ENCODE measurements around the gene LRRC63. TPM values are rescaled to one million over a fixed set of nuclear protein-coding genes. Genes with fewer than 3 reads are reported as not detected.
"Not testable (repeated sequence)": the region's sequence is repeated elsewhere in the genome, so short reads cannot be mapped to it uniquely, and the experiment has no call there.

Gene LRRC63
- total RNA-seq, 1 experiment from 2014 or later, result not detected

DNA sequence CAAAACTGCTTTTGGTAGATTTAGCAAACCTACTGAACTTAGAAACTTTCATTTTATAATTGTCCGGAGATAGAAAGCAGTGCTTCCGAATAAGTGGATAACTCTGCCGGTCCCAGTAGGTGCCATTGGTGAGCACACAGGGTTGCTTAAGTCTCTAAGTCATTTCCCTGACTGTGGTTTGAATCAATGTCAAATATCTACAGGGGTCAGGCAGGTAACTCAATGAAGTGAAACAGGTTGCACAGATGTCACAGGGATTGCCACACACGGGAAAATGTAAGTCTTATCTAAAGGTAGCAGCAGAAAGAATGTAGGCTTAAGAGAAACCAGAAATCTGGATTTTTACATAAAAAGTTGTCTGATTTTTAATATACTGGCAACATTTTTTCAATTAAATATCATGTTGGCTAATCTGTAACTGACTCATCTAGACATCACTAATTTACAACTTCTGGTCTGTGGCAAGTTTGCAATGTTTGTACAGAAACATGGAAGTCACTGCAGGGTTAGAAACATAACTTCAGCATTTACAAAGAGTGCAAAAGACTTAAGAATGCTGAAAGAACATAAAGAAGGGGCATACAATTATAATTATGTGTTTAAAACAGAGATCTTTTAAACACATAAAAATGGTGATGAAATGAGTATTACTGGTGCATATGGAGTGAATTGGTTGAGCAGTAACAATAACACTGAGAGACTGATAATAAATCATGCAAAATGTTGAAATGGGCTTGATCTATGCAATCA, 14.3 kb upstream of the LRRC63 start:
- no peaks in the 10 kb centered on the region for H3K27me3 ChIP-seq (ENCODE audit: control insufficient read depth, insufficient read depth, low read length)
- no peak for DNase-seq
- H3K36me3 ChIP-seq (replicated peaks; ENCODE audit: control insufficient read depth, insufficient read depth, low read length), result no peaks in the 10 kb centered on the region
- no peak overlapping the region for H3K4me3 ChIP-seq (ENCODE audit: insufficient read depth, low read depth, low read length)

DNA sequence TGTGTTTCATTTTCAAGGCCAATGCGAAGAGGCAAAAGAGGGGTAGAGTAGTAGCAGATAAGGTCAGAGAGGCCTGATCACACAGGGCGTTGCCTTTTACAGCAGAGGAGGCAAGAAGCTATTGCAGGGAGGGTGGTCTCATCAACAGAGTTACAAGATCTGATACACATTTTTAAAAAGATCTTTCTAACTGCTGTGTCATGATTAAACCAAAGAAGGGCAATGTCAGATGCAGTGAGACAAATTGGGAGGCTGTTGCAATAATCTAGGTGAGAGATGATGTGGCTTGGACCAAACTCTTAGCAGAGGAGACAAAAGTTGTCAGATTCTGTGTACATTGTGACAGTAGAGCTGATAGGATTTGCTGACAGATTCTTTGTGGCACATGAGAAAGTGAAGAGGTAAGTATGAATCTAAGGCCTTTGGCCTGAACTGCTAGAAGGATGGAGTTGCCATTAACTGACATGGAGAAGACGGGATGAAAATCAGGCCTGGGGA, 13.0 kb upstream of the LRRC63 start:
- H3K27me3 ChIP-seq (ENCODE audit: control insufficient read depth, insufficient read depth, low read length), result no peaks in the 10 kb centered on the region
- no peak for DNase-seq
- no peak overlapping the region for H3K4me3 ChIP-seq (ENCODE audit: insufficient read depth, low read depth, low read length)
- no peaks in the 10 kb centered on the region for H3K36me3 ChIP-seq (replicated peaks; ENCODE audit: control insufficient read depth, insufficient read depth, low read length)

DNA sequence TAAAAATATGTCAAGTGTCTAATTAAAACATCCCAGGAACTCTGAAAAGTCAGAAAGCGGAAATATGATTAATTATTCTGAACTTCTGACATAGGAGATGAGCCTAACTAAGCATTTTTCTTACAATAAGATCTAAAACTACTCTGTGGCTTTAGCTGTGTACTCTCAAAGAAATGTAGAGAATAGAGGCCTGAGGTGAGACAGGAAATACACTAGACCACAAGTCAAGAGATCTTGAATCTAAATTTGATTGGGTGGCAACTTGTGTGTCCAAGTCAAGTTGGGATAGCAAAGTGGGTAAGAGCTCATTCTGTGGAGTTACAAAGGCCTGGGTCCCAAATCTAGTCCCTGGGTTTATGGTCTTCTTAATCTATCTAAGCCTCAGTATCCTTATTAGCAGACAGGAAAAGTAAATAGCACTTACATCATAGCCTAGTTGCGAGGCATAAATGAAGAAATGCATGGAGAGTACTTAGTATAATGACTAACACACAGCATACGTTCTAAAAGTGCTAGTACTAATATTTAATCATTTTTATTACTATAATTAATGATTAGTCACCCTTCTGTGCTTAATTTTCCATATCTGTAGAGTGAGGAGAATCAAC, 9.4 kb upstream of the LRRC63 start:
- no peaks in the 10 kb centered on the region for H3K27me3 ChIP-seq (ENCODE audit: control insufficient read depth, insufficient read depth, low read length)
- no peak for DNase-seq
- no peaks in the 10 kb centered on the region for H3K36me3 ChIP-seq (replicated peaks; ENCODE audit: control insufficient read depth, insufficient read depth, low read length)
- H3K4me3 ChIP-seq (ENCODE audit: insufficient read depth, low read depth, low read length), result no peak overlapping the region

DNA sequence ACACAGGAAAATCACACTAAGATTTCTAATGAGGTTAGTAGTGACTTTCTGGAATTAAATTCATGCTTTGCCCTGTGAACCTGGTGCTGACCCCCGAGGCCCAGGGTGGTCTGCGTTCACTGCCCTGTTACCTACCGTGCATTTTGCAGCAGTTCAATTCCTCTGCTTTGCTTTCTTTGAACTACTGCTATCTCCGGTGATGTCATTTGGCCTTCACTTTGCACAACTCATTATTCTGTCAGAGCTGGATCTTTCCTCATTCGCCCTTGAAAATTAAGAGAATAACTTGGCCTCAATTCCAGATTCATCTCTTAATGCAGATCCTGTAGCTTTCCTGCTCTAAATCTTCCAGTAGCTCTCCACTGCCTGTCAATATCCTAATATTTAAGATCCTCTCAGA, 8.8 kb upstream of the LRRC63 start:
- H3K27me3 ChIP-seq (ENCODE audit: control insufficient read depth, insufficient read depth, low read length), result no peaks in the 10 kb centered on the region
- DNase-seq, result no peak
- no peaks in the 10 kb centered on the region for H3K36me3 ChIP-seq (replicated peaks; ENCODE audit: control insufficient read depth, insufficient read depth, low read length)
- no peak overlapping the region for H3K4me3 ChIP-seq (ENCODE audit: insufficient read depth, low read depth, low read length)

DNA sequence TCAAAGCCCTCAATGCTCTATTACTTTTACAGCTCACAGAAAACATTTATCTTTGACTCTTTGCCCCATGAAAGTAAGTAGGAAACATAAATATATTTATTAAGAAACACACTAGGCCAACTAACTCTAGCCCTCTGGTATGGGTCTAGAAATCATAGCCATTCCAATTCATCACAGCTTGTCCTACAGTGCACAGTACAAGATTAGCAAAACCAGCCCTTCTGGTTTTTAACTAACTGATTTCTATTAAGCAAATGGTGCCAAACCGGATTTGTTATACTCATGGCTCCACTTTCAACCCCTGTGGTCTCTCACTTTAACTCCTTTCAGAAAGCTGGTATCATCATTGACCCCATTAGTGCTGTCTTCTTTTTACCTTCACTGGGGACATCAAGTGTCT, 5.6 kb upstream of the LRRC63 start:
- Histone ChIP-seq H3K4me3 (ENCODE audit: insufficient read depth, low read depth, low read length) (no peak overlapping the region), H3K27me3 (ENCODE audit: control insufficient read depth, insufficient read depth, low read length) (peaks cover 3% of the 10 kb centered on the region)

DNA sequence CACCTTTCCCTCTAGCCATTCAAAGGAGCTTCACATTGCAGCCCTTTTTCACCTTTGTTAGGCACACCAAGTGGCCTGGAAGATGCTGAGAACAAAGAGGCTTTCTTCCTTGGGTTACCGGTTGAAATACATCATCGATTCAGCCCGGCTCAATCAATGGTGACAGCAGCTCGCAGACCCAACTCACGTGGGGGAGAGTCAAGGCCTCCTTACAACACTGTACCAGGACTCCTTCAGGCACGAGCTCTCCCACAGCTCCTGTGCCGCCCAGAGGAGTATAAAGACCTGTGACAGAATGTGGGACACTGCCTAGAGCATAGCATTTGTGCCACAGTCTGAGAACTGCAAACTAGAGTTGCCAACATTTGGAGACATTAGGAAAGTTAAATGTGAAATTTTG, 3.9 kb upstream of the LRRC63 start:
- DNase-seq, result peak; percentile 24
- H3K27me3 ChIP-seq (ENCODE audit: control insufficient read depth, insufficient read depth, low read length), result peaks cover 13% of the 10 kb centered on the region
- H3K4me3 ChIP-seq (ENCODE audit: insufficient read depth, low read depth, low read length), result no peak overlapping the region
- H3K36me3 ChIP-seq (replicated peaks; ENCODE audit: control insufficient read depth, insufficient read depth, low read length), result no peaks in the 10 kb centered on the region

More for the DNA sequence above, 5.6 kb upstream of the LRRC63 start:
- no peaks in the 10 kb centered on the region for H3K36me3 ChIP-seq (replicated peaks; ENCODE audit: control insufficient read depth, insufficient read depth, low read length)
- DNase-seq, result no peak

DNA sequence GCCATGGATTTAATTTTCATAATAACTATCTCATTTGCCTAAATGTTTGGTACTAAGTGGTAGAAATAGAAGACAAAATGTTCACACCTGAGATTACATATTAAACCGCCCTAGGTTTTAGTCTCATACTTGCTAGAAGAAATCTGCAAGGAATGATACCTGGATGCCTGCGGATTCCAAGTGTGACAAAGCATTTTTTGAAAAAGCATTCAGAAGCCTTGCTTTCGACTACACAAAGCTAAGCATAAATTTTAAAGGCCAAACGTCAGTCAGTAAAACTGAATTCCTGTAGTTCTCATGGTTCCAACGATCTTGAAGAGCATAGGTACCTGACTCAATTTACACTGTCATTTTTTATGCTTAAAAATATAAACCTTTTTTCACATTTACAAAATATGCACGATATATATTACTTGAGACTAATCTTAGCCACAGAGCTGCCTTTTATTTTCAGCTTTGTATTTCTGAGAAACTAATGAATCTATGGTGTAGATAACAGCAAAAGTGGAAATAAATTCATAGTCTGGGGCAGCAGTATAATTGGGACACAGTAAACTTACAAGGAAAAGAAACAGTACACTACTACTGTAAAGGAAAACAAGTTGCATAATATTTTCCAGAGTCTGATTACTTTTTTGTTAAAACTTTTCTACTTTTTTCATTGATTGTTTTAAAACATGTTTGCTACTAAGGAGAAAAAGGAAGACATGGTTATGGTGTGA, 1.2 kb upstream of the LRRC63 start:
- Histone ChIP-seq H3K36me3 (replicated peaks; ENCODE audit: control insufficient read depth, insufficient read depth, low read length) (no peaks in the 10 kb centered on the region), H3K4me3 (ENCODE audit: insufficient read depth, low read depth, low read length) (no peak overlapping the region), H3K27me3 (ENCODE audit: control insufficient read depth, insufficient read depth, low read length) (peaks cover 13% of the 10 kb centered on the region)
- no peak for DNase-seq

DNA sequence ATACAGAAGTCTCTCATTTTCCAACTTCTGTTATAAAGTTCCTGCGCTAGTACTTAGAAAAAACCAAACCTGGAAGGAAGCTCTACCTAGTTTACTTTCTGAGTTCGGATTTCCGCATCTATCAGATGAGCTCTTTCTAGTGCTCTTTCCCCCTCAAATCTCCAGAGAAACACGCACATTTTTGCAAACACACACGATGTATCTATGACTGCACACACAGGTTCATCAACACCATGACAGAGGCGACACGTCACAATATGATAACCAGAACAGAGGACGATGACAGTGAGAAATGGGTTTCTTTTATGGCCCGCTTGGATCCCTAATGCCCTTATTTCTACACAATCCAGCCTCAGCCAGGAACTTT, 629 bp upstream of the LRRC63 start:
- Histone ChIP-seq H3K27me3 (ENCODE audit: control insufficient read depth, insufficient read depth, low read length) (peaks cover 13% of the 10 kb centered on the region), H3K4me3 (ENCODE audit: insufficient read depth, low read depth, low read length) (peak overlapping the region; percentile 46)
- peak; percentile 15 for DNase-seq

DNA sequence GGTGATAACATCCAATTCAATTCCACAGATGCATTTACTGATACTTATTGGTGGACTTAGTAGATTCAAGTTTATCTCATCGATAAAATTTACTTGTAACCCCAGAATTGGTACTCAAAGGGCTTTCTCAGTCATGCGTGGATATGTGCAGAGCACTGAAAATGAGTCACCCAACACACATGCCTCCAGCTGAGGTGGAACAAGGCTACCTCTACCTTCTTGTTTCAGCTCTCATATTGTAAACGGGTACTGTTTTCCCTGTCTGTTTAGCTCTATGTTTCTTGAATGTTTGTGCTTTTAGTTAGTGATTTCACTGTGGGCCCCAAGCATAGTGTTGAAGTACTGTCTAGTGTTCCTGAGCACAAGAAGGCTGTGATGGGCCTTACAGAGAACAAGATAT, 1.5 kb downstream of the LRRC63 start:
- no peak for DNase-seq
- Histone ChIP-seq H3K27me3 (ENCODE audit: control insufficient read depth, insufficient read depth, low read length) (peaks cover 13% of the 10 kb centered on the region), H3K4me3 (ENCODE audit: insufficient read depth, low read depth, low read length) (no peak overlapping the region), H3K36me3 (replicated peaks; ENCODE audit: control insufficient read depth, insufficient read depth, low read length) (no peaks in the 10 kb centered on the region)

More for the DNA sequence above, 629 bp upstream of the LRRC63 start:
- H3K36me3 ChIP-seq (replicated peaks; ENCODE audit: control insufficient read depth, insufficient read depth, low read length), result no peaks in the 10 kb centered on the region

DNA sequence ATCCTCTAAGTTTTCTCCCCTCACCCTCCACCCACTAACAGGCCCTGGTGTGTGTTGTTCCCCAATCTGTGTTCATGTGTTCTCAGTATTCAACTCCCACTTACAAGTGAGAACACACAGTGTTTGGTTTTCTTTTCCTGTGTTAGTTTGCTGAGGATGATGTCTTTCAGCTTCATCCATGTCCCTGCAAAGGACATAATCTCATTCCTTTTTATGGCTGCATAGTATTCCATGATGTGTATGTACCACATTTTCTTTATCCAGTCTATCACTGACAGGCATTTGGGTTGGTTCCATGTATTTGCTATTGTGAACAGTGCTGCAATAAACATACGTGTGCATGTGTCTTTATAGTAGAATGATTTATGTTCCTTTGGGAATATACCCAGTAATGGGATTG, 3.0 kb downstream of the LRRC63 start:
- not testable (repeated sequence) for H3K36me3 ChIP-seq (replicated peaks; ENCODE audit: control insufficient read depth, insufficient read depth, low read length); H3K4me3 ChIP-seq (ENCODE audit: insufficient read depth, low read depth, low read length); DNase-seq
- H3K27me3 ChIP-seq (ENCODE audit: control insufficient read depth, insufficient read depth, low read length), result peaks cover 13% of the 10 kb centered on the region

DNA sequence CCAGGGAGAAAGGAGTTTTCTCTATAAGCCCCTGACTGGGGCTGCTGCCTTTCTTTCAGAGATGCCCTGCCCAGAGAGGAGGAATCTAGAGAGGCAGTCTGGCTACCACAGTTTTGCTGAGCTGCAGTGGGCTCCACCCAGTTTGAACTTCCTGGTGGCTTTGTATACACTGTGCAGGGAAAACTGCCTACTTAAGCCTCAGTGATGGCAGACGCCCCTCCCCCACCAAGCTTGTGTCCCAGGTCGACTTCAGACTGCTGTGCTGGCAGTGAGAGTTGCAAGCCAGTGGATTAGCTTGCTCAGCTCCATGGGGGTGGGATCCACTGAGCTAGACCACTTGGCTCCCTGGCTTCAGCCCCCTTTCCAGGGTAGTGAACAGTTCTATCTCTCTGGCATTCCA, 8.5 kb downstream of the LRRC63 start:
- not testable (repeated sequence) for H3K4me3 ChIP-seq (ENCODE audit: insufficient read depth, low read depth, low read length); H3K27me3 ChIP-seq (ENCODE audit: control insufficient read depth, insufficient read depth, low read length); DNase-seq; H3K36me3 ChIP-seq (replicated peaks; ENCODE audit: control insufficient read depth, insufficient read depth, low read length)

DNA sequence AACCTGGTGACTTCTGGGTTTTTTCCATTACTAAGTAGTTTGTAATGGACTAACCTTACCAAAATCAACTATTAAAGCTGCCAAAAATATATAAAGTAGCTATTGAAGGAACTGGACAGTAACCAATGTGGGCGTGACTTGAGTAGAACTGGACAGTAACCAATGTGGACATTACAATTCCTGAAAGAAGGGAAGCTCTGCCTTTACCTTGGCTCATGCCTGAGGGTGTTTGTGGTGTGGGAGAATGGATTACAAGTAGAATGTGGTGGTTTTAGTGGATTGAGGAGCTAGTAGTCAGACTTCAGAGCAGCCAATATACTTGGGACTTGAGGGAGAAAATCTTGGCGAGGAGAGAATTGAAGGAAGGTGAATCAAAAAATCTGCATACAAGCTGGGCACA, 17.5 kb downstream of the LRRC63 start:
- DNase-seq, result no peak
- no peaks in the 10 kb centered on the region for H3K27me3 ChIP-seq (ENCODE audit: control insufficient read depth, insufficient read depth, low read length)
- no peaks in the 10 kb centered on the region for H3K36me3 ChIP-seq (replicated peaks; ENCODE audit: control insufficient read depth, insufficient read depth, low read length)
- no peak overlapping the region for H3K4me3 ChIP-seq (ENCODE audit: insufficient read depth, low read depth, low read length)

DNA sequence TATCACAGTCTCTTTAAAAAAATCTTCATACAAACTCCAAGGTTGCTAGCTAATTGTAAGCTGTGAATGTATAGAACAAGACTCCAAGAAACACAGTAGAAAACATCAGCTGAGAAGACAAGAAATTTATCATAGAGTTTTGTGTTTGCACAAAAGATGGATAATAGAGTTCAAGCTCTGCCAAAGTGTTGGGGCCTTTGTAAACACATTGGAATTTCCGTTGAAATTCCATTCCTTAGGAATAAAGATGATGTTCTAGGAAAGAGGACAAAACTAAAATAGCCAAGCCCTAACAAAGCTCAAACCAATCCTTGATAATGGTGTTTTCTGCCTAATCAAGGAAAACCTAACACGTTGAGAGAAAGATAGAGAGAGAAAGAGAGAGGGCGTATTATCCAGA, 20.6 kb downstream of the LRRC63 start:
- H3K36me3 ChIP-seq (replicated peaks; ENCODE audit: control insufficient read depth, insufficient read depth, low read length), result no peaks in the 10 kb centered on the region
- DNase-seq, result no peak
- no peak overlapping the region for H3K4me3 ChIP-seq (ENCODE audit: insufficient read depth, low read depth, low read length)
- H3K27me3 ChIP-seq (ENCODE audit: control insufficient read depth, insufficient read depth, low read length), result no peaks in the 10 kb centered on the region

DNA sequence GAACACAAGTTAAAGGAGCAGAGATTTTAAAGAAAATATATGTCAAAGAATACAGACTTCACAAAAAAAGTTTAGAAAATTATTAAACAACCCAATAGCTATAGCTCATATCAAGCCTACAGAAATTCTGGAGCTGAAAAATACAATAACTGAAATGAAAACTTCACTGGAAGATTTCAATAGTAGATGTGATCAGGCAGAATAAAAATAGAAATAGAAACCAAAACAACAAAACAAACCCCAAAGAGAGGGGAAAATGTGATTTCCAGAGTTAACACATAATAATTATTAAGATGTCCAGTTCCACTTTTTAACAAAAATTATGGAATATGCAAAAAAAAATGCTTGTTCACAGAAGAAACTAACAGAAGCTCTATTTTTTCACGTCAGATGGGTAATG, 23.6 kb downstream of the LRRC63 start:
- Histone ChIP-seq H3K4me3 (ENCODE audit: insufficient read depth, low read depth, low read length) (no peak overlapping the region), H3K27me3 (ENCODE audit: control insufficient read depth, insufficient read depth, low read length) (no peaks in the 10 kb centered on the region), H3K36me3 (replicated peaks; ENCODE audit: control insufficient read depth, insufficient read depth, low read length) (no peaks in the 10 kb centered on the region)
- DNase-seq, result no peak

DNA sequence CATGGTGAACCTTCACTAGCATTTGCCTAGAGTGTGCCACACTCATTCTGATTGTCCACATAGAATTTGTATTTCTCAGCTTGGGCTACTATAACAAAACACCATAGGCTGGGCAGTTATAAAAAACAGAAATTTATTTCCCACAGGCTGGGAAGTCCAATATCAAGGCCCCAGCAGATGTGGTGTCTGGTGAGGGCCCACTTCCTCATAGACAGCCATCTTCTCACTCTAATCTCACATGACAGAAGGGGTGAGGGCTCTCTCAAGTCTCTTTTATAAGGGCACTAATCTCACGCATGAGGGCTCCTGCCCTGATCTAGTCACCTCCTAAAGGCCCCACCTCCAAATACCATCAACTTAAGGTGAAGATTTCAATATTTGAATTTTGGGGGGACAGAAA, 53.6 kb downstream of the LRRC63 start:
- no peak for DNase-seq
- Histone ChIP-seq H3K27me3 (ENCODE audit: control insufficient read depth, insufficient read depth, low read length) (no peaks in the 10 kb centered on the region), H3K4me3 (ENCODE audit: insufficient read depth, low read depth, low read length) (no peak overlapping the region), H3K36me3 (replicated peaks; ENCODE audit: control insufficient read depth, insufficient read depth, low read length) (no peaks in the 10 kb centered on the region)
